OCI-LY3 (cell line): ENCODE measurements around the gene INHBB.

Source experiments
- EZH2phosphoT487 ChIP-seq: fragments of 200-600 bp; shearing (Covaris generic); IDR thresholded peaks from 2 replicates; pipeline ENCODE4 v1.6.1; 2018; ENCODE audit warnings: antibody characterized with exemption, mixed run types, low read depth
- TF ChIP-seq, protein P1 (sequence below): fragments of 200-600, 300-600 bp; sonication (generic); IDR thresholded peaks from 2 replicates; pipeline ENCODE4 v1.5.1; 2014; ENCODE audit warnings: antibody characterized with exemption, low read length, low read depth

DNA sequence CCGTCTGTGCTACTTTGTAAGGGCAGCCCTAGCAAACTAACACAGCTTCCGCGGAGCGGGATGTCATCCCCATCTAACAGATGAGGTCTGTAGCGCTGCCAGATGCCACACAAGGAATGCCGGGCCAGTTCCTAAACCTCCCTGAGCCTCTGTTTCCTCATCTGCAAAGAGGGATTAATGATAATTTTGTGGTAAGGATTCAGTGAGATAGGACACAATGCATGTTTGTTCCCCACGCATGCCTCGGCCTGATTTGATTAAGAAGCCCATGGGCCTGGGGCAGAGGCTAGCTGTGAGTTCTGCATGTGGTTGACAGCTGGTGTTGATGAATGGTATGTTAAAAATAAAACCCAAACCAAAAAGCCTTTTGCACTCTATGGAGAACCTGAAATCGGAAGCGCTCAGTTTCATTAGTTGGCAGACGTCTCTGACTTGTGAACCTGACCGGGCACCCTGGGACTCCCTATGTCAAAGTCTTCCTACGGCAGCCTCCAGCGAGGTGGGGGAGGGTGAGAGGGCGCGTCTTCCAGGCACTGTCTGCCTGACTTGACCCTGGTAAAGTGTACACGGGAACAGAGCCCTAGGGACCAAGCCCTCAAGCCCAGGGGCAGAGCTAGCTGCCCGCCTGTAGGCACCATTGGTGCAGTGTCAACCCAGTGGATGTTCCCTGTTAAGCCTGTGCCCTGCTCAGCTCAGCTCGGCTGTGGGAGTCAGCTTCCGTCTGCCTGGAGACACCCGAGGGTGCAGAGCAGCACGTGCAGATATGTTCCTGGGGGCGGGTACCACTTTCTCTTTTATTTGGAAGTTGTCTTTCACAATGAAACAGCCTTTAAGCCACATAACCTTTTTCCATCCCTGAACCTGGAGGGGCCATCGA, 14.8 kb upstream of the INHBB start:
- no peak for TF ChIP-seq EZH2phosphoT487
- TF ChIP-seq, protein P1, sequence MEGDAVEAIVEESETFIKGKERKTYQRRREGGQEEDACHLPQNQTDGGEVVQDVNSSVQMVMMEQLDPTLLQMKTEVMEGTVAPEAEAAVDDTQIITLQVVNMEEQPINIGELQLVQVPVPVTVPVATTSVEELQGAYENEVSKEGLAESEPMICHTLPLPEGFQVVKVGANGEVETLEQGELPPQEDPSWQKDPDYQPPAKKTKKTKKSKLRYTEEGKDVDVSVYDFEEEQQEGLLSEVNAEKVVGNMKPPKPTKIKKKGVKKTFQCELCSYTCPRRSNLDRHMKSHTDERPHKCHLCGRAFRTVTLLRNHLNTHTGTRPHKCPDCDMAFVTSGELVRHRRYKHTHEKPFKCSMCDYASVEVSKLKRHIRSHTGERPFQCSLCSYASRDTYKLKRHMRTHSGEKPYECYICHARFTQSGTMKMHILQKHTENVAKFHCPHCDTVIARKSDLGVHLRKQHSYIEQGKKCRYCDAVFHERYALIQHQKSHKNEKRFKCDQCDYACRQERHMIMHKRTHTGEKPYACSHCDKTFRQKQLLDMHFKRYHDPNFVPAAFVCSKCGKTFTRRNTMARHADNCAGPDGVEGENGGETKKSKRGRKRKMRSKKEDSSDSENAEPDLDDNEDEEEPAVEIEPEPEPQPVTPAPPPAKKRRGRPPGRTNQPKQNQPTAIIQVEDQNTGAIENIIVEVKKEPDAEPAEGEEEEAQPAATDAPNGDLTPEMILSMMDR = no peak
